GM12892 (cell line): ENCODE results near the gene CLEC12A.

ENCODE experiments used
- DNase-seq: peaks from one replicate; pipeline ENCODE4 v3.0.0; 2011; ENCODE audit not compliant: insufficient read length
- FAIRE-seq: peaks from 2 replicates; lab custom pipeline; 2011; peaks lifted over from hg19 to GRCh38; lab: Jason Lieb, UNC
- POLR2A ChIP-seq: IDR thresholded peaks from 2 replicates; pipeline ENCODE4 v1.6.1; 2011; ENCODE audit warnings: low read depth, low read length, control low read depth
- POLR2AphosphoS5 ChIP-seq: IDR thresholded peaks from 2 replicates; pipeline ENCODE4 v1.6.1; 2011; ENCODE audit warnings: low read depth, low read length, control low read depth
- TAF1 ChIP-seq: IDR thresholded peaks from 2 replicates; pipeline ENCODE4 v1.6.1; 2011; ENCODE audit warnings: low read depth, mild to moderate bottlenecking, control low read depth, low read length, borderline replicate concordance

The CLEC12A gene

GRCh38 chr12:10027311-10027710, 56.1 kb downstream of the CLEC12A start:
- DNase-seq (no peak), FAIRE-seq (no peak)
- TF ChIP-seq TAF1 (no peak), POLR2AphosphoS5 (no peak), POLR2A (no peak)

- DNase-seq (no peak), FAIRE-seq (no peak)
- no peak for TF ChIP-seq POLR2A
- no peak for TF ChIP-seq TAF1
- no peak for TF ChIP-seq POLR2AphosphoS5
Measured at GRCh38 chr12:10027721-10028120, 56.5 kb downstream of the CLEC12A start.

DNA sequence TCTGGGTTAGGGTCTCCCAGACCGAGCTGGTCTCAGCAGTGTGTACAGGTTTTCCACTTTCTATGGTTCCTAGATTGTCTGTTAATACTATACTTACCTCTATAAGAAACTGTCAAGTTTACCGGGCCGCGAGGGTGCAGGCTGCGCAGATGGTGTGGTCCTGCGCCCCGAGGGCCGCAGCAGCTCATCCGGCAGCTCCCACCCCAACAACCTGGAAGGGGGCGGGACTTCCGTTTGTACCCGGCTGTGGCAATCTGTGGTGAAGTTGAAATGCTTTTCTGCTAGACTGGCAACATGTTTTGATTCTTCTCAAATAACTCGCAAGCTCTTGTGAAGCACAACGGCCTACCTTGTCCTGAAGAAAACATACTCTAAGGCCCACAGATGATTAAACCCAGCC, 59.2 kb downstream of the CLEC12A start, which contains the start of gene CLEC9A:
TSS of gene CLEC9A (plus strand) at position 237 of the 400 bp plus-strand sequence. CDS start 22,006 bp downstream, outside the sequence.
- no peak for TF ChIP-seq POLR2AphosphoS5
- TF ChIP-seq TAF1 = no peak
- no peak for TF ChIP-seq POLR2A
- DNase-seq (no peak), FAIRE-seq (no peak)

- DNase-seq (no peak), FAIRE-seq (no peak)
- TF ChIP-seq POLR2AphosphoS5 = no peak
- no peak for TF ChIP-seq TAF1
- no peak for TF ChIP-seq POLR2A
Measured at GRCh38 chr12:10031321-10031720, 60.1 kb downstream of the CLEC12A start.

DNA sequence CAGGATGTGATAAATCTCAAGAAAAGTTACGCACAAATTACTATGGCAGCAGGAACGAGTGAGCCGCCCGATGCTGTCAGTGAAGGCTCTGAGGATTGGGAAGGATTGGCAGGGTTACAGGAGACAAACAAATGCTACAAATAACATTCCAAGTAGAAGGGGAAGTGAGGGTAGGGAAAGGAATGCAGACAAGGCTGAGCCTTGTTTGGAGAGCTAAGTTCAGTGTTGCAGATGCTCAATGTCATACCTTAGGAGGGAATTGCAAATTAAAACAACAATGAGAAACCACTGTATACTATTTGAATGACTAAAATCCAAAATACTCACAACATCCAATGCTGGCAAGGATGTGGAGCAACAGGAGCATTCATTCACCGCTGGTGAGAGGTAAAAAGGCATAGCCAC, 60.6 kb downstream of the CLEC12A start:
- TF ChIP-seq POLR2AphosphoS5 = no peak
- no peak for TF ChIP-seq TAF1
- TF ChIP-seq POLR2A = no peak
- FAIRE-seq (no peak), DNase-seq (no peak)

GRCh38 chr12:10033783-10034545, 62.8 kb downstream of the CLEC12A start:
- no peak for FAIRE-seq
- DNase-seq = no peak
- no peak for TF ChIP-seq POLR2A
- no peak for TF ChIP-seq POLR2AphosphoS5
- TF ChIP-seq TAF1 = no peak
